Lower leg skin (tissue), 4 donors: ENCODE measurements around the gene GABARAP. TPM values are rescaled to one million over a fixed set of nuclear protein-coding genes. Genes with fewer than 3 reads are reported as not detected.
A peak's percentile ranks its signal among the peaks of the same experiment; 100 is the strongest.

Experiments used
- DNase-seq, 2 donors: peaks; one replicate each; pipeline ENCODE4 v3.0.0-alpha.2; 2019; ENCODE audit warnings: low spot score in 2 of 2
- H3K4me3 ChIP-seq: fragments of 200-600 bp; sonication (generic); 2 replicates; pipeline ENCODE4 v1.5.1; 2017; ENCODE audit warnings: mild to moderate bottlenecking, low read depth; ENCODE audit not compliant: poor library complexity, severe bottlenecking
- POLR2A ChIP-seq, 2 donors: fragments of 450-650 bp; IDR thresholded peaks; one replicate each; pipeline ENCODE4 v1.6.1; 2016 to 2017; ENCODE audit warnings: antibody characterized with exemption in 2 of 2, mild to moderate bottlenecking in 1 of 2, moderate library complexity in 1 of 2
- WGBS, 2 donors: methylation state at CpG; one replicate each; pipeline ENCODE4 v1.1.5; 2018; 5-methylcytosine and 5-hydroxymethylcytosine counted together
- intact Hi-C: fragments of 100-400 bp; cut with DNase I; formaldehyde crosslinking; loops from one replicate; pipeline ENCODE4 v1.15.0; 2023; ENCODE audit warnings: low total_unique reads
- total RNA-seq, 4 donors: library from RNA; depleted of rRNA; stranded (reverse); fragments of >200 nt; gene quantifications; one replicate each; pipeline ENCODE4 v1.1.0, GENCODE V29; 2016
- TF ChIP-seq, protein P1 (sequence below), 3 donors: fragments of 450-650 bp; IDR thresholded peaks; one replicate each; pipeline ENCODE4 v1.5.1; 2016; ENCODE audit warnings: antibody characterized with exemption in 3 of 3, mild to moderate bottlenecking in 3 of 3, moderate library complexity in 2 of 3

Gene GABARAP
- total RNA-seq, 4 donors from 2014 or later, result 253 to 667 (median 538) TPM

DNA sequence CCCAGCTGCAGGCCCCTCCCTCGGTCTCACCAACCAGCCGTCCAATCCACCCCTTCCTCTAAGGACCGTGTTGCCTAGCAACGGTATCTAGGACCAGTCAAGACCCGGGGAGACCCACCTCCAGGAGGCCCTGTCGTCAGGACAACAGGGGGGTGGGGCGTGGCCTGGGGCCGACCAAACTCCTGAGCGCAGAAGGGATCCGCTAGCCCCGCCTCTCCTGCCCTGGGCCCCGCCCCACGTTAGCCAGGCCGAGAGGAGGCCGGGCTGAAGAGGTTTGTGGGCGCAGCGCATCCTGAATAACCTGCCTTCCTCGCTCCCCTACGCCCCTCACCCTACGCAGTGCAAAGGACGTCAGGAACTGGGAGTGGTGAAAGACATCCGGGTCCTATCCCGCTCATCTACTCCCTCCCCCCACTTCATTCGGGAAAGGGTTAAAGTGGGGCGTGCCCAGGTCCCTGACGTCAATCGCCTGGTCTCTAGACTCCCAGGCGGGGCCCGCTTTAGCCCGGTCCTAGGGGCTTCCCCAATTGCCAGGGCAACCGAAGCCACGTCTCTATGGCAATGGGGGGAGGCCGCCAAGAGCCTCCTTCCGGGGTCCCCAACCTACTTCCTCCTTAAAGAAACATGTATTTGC lies 37.3 kb downstream of the GABARAP start:
- no peak for TF ChIP-seq POLR2A (IDR thresholded peaks at IDR 0.05)
- TF ChIP-seq, protein P1, sequence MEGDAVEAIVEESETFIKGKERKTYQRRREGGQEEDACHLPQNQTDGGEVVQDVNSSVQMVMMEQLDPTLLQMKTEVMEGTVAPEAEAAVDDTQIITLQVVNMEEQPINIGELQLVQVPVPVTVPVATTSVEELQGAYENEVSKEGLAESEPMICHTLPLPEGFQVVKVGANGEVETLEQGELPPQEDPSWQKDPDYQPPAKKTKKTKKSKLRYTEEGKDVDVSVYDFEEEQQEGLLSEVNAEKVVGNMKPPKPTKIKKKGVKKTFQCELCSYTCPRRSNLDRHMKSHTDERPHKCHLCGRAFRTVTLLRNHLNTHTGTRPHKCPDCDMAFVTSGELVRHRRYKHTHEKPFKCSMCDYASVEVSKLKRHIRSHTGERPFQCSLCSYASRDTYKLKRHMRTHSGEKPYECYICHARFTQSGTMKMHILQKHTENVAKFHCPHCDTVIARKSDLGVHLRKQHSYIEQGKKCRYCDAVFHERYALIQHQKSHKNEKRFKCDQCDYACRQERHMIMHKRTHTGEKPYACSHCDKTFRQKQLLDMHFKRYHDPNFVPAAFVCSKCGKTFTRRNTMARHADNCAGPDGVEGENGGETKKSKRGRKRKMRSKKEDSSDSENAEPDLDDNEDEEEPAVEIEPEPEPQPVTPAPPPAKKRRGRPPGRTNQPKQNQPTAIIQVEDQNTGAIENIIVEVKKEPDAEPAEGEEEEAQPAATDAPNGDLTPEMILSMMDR (IDR thresholded peaks at IDR 0.05), result no peak
- peak overlapping the region; percentile 17 for H3K4me3 ChIP-seq
- intact Hi-C loops, result no loop called here
- peak; percentile 70 to 96 for DNase-seq
- WGBS, 2 donors, result 0 to 2% methylated on average over 34 of the region's 34 CpGs

DNA sequence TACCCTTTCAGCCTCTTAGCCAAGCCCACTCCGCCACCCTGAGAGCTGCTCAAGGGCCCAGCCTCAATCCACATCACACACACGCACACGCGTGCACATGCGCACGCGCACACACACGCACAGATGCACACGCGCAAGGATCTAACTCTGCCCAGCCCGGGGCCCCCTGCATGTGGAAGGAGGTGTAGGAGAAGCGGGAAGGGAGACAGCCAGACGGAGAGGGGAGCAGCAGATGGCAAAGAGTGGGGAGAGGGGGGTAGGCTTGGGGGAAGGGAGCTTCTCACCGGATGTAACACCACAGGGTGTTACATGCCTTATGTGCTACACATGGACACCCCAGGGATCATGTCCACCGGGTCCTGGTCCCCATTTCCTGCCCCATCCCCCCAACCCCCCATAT lies 37.9 kb downstream of the GABARAP start:
- DNase-seq, result no peak
- 68 to 76% methylated on average over 15 of the region's 15 CpGs for WGBS, 2 donors
- H3K4me3 ChIP-seq, result no peak overlapping the region
- intact Hi-C loops, result no loop called here
- TF ChIP-seq POLR2A (IDR thresholded peaks at IDR 0.05), result no peak

DNA sequence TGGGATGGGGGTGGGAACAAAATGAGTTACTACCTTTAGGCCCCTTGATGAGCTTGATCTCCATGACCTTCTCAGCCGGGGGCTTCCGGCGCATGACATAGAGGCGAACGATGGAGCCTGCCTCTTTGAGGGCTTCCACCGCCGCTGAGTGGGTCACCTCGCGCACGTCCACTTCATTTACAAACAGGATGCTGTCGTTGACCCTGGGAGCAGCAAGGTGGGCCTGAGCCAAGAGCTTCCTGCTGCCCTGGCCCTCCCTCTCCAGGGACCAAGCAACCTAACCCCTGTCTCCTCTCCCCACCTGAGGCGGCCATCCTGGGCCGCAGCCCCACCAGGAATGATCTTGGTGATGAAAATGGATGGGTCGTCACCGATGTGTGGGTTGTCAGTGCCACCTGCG lies 38.9 kb downstream of the GABARAP start:
- TF ChIP-seq, protein P1 (IDR thresholded peaks at IDR 0.05), result no peak
- no peak for TF ChIP-seq POLR2A (IDR thresholded peaks at IDR 0.05)
- DNase-seq, result no peak
- intact Hi-C loops, result no loop called here
- 94 to 95% methylated on average over 14 to 16 of the region's 16 CpGs for WGBS, 2 donors
- no peak overlapping the region for H3K4me3 ChIP-seq

DNA sequence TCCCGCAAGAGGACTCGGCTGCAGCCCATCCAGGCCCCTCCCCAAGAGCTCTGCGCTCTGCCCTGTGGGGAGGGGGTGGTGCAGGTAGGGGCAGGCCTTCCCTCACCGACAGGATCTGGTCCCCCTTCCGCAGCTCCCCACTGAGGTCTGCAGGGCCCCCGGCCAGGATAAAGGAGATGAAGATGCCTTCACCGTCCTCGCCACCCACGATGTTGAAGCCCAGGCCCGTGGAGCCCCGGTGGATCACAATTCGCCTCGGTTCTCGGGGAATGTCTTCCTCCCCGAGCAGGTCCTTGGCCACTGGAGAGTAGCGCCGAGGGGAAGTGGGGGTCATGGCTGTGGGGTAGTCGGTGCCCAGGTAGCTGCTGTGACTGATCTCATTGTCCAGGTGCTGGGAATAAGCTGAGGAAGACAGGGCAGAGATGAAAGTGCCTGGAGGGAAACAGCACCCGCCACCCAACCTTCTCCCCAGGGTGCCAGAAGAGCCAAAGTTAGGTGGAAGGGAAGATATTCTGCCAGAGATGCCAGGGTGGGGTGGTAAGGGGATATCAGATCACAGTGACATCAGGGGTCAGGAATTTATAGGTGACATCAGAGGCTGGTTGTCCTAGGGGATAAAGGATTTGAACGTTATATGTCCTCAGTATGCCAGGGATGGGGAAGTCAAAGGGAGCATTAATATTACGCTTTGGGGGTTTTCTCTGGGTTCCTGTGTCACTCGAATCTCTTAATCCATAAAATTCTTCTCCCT lies 45.4 kb downstream of the GABARAP start:
- TF ChIP-seq, protein P1 (IDR thresholded peaks at IDR 0.05), result no peak
- no peak for TF ChIP-seq POLR2A (IDR thresholded peaks at IDR 0.05)
- intact Hi-C loops, result no loop called here
- WGBS, 2 donors, result 91 to 92% methylated on average over 22 of the region's 22 CpGs
- DNase-seq, result no peak
- H3K4me3 ChIP-seq, result no peak overlapping the region

DNA sequence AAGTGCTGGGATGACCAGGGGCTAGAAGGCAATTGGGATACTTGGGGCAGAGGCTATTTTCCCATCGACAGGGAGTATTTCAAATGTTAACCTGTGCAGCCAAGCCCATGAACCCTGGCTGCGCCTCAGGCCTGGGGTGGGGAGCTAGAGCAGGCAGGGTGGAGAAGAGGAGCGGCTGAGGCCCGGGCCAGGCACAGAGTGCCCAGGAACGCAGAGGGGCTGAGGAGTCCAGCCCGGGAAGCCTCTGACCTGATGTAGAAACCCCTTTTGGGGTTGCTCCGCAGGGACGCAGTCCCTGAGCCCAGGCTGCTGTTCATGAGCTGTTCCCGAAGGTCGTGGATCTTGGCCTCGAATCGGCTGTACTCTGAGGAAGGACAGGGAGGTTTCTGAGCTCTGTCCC lies 46.3 kb downstream of the GABARAP start:
- H3K4me3 ChIP-seq, result no peak overlapping the region
- no peak for DNase-seq
- WGBS, 2 donors, result 89 to 95% methylated on average over 9 to 10 of the region's 12 CpGs
- TF ChIP-seq, protein P1 (IDR thresholded peaks at IDR 0.05), result no peak
- no peak for TF ChIP-seq POLR2A (IDR thresholded peaks at IDR 0.05)
- intact Hi-C loops, result no loop called here

DNA sequence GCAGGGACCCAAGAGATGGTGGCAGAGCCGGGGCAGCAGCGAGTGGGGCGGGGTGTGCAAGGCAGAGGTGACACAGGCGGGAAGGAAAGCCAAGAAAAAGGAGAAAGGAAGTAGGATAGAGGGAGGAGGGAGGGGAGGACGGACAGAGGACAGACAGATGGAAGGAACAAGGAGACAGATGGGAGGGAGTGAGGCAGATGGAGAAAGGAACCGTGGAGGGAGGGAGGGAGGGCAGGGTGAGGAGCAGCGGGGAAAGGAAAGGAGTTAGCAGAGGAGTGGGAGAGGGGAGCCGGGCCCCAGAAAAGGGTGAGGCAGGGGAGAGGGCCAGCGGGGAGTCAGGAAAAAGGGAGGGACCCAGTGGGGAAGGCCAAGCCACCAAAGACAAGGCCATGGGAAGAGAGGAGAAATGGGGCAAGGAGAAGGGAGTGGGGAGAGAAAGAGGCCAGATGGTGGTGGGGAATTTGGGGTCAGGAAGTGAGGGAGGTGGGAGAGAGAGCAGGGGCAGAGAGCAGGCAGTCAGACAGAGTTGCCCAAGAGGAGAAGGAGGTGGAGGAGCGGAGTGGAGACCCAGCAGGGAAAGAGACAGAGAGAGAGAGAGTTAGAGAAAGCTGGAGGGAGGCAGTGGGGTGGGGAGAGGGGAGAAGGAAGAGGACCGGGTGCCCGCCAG lies 49.8 kb downstream of the GABARAP start:
- TF ChIP-seq, protein P1 (IDR thresholded peaks at IDR 0.05), result no peak
- TF ChIP-seq POLR2A (IDR thresholded peaks at IDR 0.05), result no peak
- 79 to 81% methylated on average over 12 of the region's 12 CpGs for WGBS, 2 donors
- intact Hi-C loops, result no loop called here
- no peak for DNase-seq
- no peak overlapping the region for H3K4me3 ChIP-seq
